HG02610 (cell line): ENCODE results near the gene ELMO1.

ENCODE experiments used
- ATAC-seq: cut with Tn5 transposase; IDR thresholded peaks from one replicate; pipeline ENCODE4 v1.9.1; 2021; ENCODE audit warnings: mild to moderate bottlenecking, moderate library complexity; ENCODE audit not compliant: unreplicated experiment

The ELMO1 gene

DNA sequence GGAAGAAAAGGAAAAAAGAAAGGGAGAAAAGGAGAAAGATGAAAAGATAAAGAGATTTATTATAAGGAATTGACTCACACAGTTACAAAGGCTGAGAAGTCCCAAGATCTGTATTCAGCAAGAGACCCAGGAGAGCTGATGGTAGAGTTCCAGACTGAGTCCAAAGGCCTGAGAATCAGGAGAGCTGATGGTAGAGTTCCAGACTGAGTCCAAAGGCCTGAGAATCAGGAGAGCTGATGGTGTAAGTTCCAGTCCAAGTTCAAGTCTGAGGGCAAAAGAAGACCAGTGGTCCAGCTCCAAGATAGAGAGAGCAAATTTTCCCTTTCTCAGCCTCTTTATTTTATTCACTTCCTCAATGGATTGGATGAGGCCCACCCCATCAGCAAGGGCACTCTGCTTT lies 627.0 kb downstream of the ELMO1 start:
- no peak for ATAC-seq

DNA sequence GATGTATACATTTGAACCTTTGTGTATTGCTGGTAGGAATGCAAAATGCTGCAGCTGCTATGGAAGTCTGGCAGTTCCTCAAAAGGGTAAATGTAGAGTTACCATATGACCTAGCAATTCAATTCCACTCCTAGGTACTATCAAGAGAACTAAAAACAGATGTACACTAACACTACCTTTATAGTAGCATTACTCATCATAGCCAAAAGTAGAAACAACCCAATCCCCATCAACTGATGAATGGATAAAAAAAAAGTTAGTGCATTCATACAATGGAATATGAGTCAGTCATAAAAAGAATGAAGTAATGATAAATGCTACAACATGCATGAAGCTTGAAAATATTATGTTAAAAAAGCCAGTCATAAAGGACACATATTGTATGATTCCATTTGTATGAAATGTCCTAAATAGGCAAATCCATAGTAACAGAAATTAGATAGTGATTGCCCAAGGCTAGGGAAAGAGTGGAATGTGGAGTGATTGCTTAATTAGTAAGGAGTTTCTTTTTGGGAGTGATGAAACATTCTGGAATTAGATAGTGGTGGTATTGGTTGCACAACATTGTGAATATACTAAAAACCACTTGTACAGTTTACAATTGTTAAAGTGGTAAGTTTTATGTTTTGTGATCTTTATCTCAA lies 628.0 kb downstream of the ELMO1 start:
- ATAC-seq, result no peak

DNA sequence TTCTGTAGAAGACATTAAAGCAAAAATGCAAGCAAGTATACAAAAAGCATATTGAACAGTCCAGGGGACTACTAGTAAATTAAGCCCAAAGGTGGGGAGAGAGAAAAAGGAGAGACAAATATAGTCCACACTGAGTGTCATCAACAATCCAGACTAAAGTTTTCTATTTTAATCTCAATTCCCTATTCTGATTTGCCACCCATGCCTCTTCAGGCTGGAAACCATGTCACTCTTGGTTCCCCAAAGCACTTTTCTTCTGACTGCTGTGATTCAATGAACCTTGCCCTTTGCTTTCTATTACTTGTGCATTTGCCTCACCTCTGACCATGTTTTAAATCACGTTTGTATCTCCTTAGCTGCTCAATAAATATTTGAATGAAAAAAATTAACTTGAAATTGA lies 629.0 kb downstream of the ELMO1 start:
- no peak for ATAC-seq

GRCh38 chr7:36814311-36814710 lies 634.4 kb downstream of the ELMO1 start:
- no peak for ATAC-seq

GRCh38 chr7:36811807-36812206 lies 636.9 kb downstream of the ELMO1 start:
- no peak for ATAC-seq

DNA sequence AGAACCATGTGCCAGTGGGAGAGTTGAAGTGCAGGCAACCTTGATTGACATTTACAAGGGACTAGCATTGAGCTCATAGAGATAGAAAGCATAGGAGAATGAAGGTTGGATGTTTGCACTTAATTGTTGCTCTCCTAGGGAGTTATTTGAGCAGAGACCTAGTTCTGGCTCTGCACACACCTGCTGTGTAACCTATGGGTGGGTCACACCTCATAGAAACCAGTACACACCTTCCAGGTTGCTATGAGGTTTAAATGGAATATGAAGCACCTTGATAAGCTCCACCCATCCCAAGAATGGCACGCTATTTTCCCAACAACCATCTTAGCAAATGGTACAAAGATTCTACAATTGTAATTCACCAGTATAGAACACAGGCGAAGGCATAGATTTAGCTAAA lies 638.2 kb downstream of the ELMO1 start:
- ATAC-seq, result no peak

- no peak for ATAC-seq
Observed at GRCh38 chr7:36810032-36810431, 638.6 kb downstream of the ELMO1 start.

- no peak for ATAC-seq
Observed at GRCh38 chr7:36809510-36809909, 639.2 kb downstream of the ELMO1 start.

- no peak for ATAC-seq
Observed at GRCh38 chr7:36809086-36809485, 639.6 kb downstream of the ELMO1 start.

DNA sequence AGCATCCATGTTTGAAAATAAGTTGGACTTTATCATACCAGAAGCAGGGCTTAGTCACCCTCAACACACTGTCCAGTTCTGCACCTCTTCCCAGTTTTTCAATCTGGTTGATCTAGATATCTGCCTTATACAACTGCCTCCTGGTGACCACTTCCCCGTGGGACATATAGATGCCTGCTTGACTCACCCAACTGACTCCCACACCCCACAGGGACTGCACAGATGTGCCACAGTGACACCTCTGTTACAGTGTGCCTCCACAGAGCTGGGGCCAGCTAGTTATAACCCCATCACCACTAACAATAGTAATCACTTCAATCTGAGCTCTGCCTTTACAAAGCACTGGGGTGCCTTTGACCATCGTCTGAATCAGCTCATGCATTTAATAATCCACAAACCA lies 641.8 kb downstream of the ELMO1 start:
- ATAC-seq, result no peak
